GM23248 (cell line): Measurements from ENCODE around the gene ADAMTSL3.

Source experiments
- EZH2 ChIP-seq: fragments of 200-600 bp; sonication (generic); IDR thresholded peaks from 2 replicates; pipeline ENCODE4 v1.6.1; 2018; ENCODE audit warnings: antibody characterized with exemption, mild to moderate bottlenecking; ENCODE audit not compliant: insufficient read depth, poor library complexity, severe bottlenecking
- EZH2phosphoT487 ChIP-seq: fragments of 200-600 bp; sonication (generic); IDR thresholded peaks from 2 replicates; pipeline ENCODE4 v1.6.1; 2018; ENCODE audit warnings: antibody characterized with exemption, moderate library complexity, mild to moderate bottlenecking, low read depth; ENCODE audit not compliant: insufficient read depth

- no peak for TF ChIP-seq EZH2
- no peak for TF ChIP-seq EZH2phosphoT487
These were observed 392.2 kb downstream of the ADAMTSL3 start for GRCh38 chr15:84046064-84046637.
